Parathyroid adenoma (tissue), 2 donors: ENCODE results near the gene ABTB1.

Source experiments
- H2AFZ ChIP-seq: fragments of 300-600 bp; sonication (generic); one replicate; pipeline ENCODE4 v1.7.0; 2017; ENCODE audit warnings: antibody characterized with exemption, mild to moderate bottlenecking
- H3K27ac ChIP-seq: fragments of 300-600 bp; sonication (generic); one replicate; pipeline ENCODE4 v1.7.0; 2017
- H3K27me3 ChIP-seq: fragments of 300-600 bp; sonication (generic); one replicate; pipeline ENCODE4 v1.7.0; 2017; ENCODE audit warnings: low read length; ENCODE audit not compliant: control insufficient read depth, insufficient read depth
- H3K36me3 ChIP-seq: fragments of 300-600 bp; sonication (generic); one replicate; pipeline ENCODE4 v1.7.0; 2017; ENCODE audit warnings: low read length; ENCODE audit not compliant: control insufficient read depth, insufficient read depth
- H3K4me1 ChIP-seq: fragments of 300-600 bp; sonication (generic); one replicate; pipeline ENCODE4 v1.7.0; 2017; ENCODE audit warnings: control low read depth
- H3K4me2 ChIP-seq: fragments of 300-600 bp; sonication (generic); one replicate; pipeline ENCODE4 v1.7.0; 2017; ENCODE audit warnings: low read length
- H3K4me3 ChIP-seq: fragments of 300-600 bp; sonication (generic); one replicate; pipeline ENCODE4 v1.7.0; 2017; ENCODE audit warnings: low read depth, low read length
- H3K79me2 ChIP-seq: fragments of 300-600 bp; sonication (generic); one replicate; pipeline ENCODE4 v1.7.0; 2017; ENCODE audit warnings: control low read depth
- H3K9ac ChIP-seq: fragments of 300-600 bp; sonication (generic); one replicate; pipeline ENCODE4 v1.7.0; 2017; ENCODE audit warnings: mild to moderate bottlenecking
- H3K9me3 ChIP-seq: fragments of 300-600 bp; sonication (generic); one replicate; pipeline ENCODE4 v1.7.0; 2017; ENCODE audit warnings: low read length; ENCODE audit not compliant: control insufficient read depth
- CTCF ChIP-seq: fragments of 300-600 bp; sonication (generic); IDR thresholded peaks from one replicate; pipeline ENCODE4 v1.7.0; 2017; ENCODE audit warnings: antibody characterized with exemption, mild to moderate bottlenecking
- donor health status: primary hyperparathyroidism.

ABTB1 gene

GRCh38 chr3:127718916-127719290, 46.2 kb downstream of the ABTB1 start:
- Histone ChIP-seq H3K4me1 (no peaks in the 10 kb centered on the region), H3K79me2 (no peaks in the 10 kb centered on the region), H3K36me3 (no peaks in the 10 kb centered on the region)

GRCh38 chr3:127719369-127719768, 46.6 kb downstream of the ABTB1 start:
- Histone ChIP-seq H3K4me1 (no peaks in the 10 kb centered on the region), H3K27ac (no peak overlapping the region), H3K79me2 (no peaks in the 10 kb centered on the region), H2AFZ (no peak overlapping the region), H3K9ac (no peak overlapping the region), H3K4me2 (no peak overlapping the region), H3K9me3 (no peaks in the 10 kb centered on the region), H3K4me3 (no peak overlapping the region), H3K27me3 (no peaks in the 10 kb centered on the region), H3K36me3 (no peaks in the 10 kb centered on the region)
- no peak for TF ChIP-seq CTCF

More at GRCh38 chr3:127718916-127719290, 46.2 kb downstream of the ABTB1 start:
- H3K4me2 ChIP-seq = no peak overlapping the region
- no peaks in the 10 kb centered on the region for H3K9me3 ChIP-seq
- H3K27me3 ChIP-seq = no peaks in the 10 kb centered on the region
- no peak overlapping the region for H3K9ac ChIP-seq
- no peak overlapping the region for H3K4me3 ChIP-seq
- no peak overlapping the region for H2AFZ ChIP-seq
- no peak overlapping the region for H3K27ac ChIP-seq
- no peak for TF ChIP-seq CTCF

- no peaks in the 10 kb centered on the region for H3K79me2 ChIP-seq
- H3K27ac ChIP-seq = no peak overlapping the region
- H3K9me3 ChIP-seq = no peaks in the 10 kb centered on the region
- H3K36me3 ChIP-seq = no peaks in the 10 kb centered on the region
- no peak overlapping the region for H3K4me2 ChIP-seq
- no peak overlapping the region for H2AFZ ChIP-seq
- no peaks in the 10 kb centered on the region for H3K27me3 ChIP-seq
- H3K4me1 ChIP-seq = no peaks in the 10 kb centered on the region
- H3K9ac ChIP-seq = no peak overlapping the region
- no peak for TF ChIP-seq CTCF
- H3K4me3 ChIP-seq = no peak overlapping the region
These were observed 47.5 kb downstream of the ABTB1 start for GRCh38 chr3:127720161-127720823.

GRCh38 chr3:127720985-127721935, 48.5 kb downstream of the ABTB1 start:
- Histone ChIP-seq H3K79me2 (no peaks in the 10 kb centered on the region), H3K4me2 (no peak overlapping the region), H2AFZ (no peak overlapping the region), H3K4me1 (no peaks in the 10 kb centered on the region), H3K9ac (no peak overlapping the region), H3K27ac (no peak overlapping the region), H3K36me3 (no peaks in the 10 kb centered on the region), H3K27me3 (no peaks in the 10 kb centered on the region), H3K4me3 (no peak overlapping the region), H3K9me3 (no peaks in the 10 kb centered on the region)
- TF ChIP-seq CTCF = no peak
